HFF-Myc (cell line): ENCODE data around the gene HNRNPF.
"Not testable (repeated sequence)": the region's sequence is repeated elsewhere in the genome, so short reads cannot be mapped to it uniquely, and the experiment has no call there.

Source experiments
- DNase-seq: peaks from one replicate; pipeline ENCODE4 v3.0.0-alpha.2; 2011; ENCODE audit warnings: low read depth; ENCODE audit errors: extremely low read depth
- H3K4me3 ChIP-seq: replicated peaks from 2 replicates; pipeline ENCODE4 v1.5.1; 2011; ENCODE audit warnings: low read depth, mild to moderate bottlenecking, control low read depth, low read length
- TF ChIP-seq, protein P1 (sequence below): IDR thresholded peaks from 2 replicates; pipeline ENCODE4 v1.5.1; 2012; ENCODE audit warnings: mild to moderate bottlenecking, low read depth, low read length, control low read depth; ENCODE audit errors: missing control alignments

Gene HNRNPF

DNA sequence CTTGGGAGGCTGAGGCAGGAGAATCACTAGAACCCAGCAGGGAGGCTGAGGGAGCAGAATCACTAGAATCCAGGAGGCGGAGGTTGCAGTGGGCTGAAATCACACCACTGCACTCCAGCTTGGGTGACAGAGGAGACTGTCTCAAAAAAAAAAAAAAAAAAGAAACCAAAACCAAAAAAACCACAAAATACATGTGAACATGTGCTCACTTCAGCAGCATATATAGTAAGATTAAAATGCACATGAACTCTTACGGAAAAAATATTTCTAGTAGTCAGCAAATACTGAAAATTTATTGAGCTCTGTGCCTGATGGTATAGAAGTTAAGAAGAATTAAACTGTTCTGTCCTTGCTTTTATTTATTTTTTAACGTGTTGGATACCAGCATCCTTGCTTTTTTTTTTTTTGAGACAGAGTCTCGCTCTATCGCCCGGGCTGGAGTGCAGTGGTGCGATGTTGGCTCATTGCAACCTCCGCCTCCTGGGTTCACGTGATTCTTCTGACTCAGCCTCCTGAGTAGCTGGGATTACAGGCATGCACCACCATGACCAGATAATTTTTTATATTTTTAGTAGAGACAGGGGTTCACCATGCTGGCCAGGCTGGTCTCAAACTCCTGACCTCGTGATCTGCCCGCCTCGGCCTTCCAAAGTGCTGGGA lies 18.3 kb upstream of the HNRNPF start:
- H3K4me3 ChIP-seq: no peak overlapping the region
- DNase-seq: no peak

DNA sequence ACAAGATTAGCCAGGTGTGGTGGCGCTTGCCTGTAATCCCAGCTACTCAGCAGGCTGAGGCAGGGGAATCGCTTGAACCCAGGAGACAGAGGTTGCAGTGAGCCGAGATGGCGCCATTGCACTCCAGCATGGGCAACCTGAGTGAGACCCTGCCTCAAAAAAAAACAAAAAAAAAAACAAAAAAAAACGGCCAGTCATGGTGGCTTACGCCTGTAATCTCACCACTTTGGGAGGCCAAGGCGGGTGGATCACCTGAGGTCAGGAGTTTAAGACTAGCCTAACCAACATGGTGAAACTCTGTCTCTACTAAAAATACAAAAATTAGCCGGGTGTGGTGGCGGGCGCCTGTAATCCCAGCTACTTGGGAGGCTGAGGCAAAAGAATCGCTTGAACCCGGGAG lies 17.5 kb upstream of the HNRNPF start:
- not testable (repeated sequence) for DNase-seq, H3K4me3 ChIP-seq

More for the DNA sequence above, 18.3 kb upstream of the HNRNPF start:
- TF ChIP-seq, protein P1, sequence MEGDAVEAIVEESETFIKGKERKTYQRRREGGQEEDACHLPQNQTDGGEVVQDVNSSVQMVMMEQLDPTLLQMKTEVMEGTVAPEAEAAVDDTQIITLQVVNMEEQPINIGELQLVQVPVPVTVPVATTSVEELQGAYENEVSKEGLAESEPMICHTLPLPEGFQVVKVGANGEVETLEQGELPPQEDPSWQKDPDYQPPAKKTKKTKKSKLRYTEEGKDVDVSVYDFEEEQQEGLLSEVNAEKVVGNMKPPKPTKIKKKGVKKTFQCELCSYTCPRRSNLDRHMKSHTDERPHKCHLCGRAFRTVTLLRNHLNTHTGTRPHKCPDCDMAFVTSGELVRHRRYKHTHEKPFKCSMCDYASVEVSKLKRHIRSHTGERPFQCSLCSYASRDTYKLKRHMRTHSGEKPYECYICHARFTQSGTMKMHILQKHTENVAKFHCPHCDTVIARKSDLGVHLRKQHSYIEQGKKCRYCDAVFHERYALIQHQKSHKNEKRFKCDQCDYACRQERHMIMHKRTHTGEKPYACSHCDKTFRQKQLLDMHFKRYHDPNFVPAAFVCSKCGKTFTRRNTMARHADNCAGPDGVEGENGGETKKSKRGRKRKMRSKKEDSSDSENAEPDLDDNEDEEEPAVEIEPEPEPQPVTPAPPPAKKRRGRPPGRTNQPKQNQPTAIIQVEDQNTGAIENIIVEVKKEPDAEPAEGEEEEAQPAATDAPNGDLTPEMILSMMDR: no peak

DNA sequence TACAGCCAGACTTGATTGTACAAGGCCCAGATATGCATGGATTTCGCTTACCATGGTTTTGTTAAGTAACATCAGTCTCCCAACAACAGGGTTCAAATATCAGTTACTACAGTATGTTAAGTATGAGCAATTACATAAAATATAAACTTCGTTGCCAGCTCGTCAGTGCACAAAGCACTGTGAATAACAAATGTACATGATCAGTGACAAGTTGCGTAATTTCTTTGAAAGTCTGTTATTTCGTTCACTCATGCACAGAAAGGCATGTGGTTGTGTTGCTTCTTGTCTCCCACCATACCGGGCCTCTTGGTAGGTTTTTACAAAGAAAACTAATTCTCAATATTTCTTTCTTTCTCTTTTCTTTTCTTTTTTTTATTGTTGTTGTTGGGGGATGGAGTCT lies 15.4 kb upstream of the HNRNPF start:
- DNase-seq: no peak
- H3K4me3 ChIP-seq: no peak overlapping the region
- TF ChIP-seq, protein P1: no peak

DNA sequence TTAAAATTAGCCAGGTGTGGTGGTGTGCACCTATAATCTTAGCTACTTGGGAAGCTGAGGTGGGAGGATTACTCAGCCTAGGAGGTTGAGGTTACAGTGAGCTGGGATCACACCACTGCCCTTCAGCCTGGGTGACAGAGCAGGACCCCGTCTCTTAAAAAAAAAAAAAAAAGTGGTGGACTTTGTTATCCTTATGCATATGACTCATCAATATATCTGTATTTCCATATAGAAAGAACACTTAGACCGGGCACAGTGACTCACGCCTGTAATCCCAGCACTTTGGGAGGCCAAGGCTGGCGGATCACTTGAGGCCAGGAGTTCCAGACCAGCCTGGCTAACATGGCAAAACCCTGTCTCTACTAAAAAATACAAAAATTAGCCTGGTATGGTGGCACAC lies 13.0 kb upstream of the HNRNPF start:
- not testable (repeated sequence) for H3K4me3 ChIP-seq, DNase-seq

DNA sequence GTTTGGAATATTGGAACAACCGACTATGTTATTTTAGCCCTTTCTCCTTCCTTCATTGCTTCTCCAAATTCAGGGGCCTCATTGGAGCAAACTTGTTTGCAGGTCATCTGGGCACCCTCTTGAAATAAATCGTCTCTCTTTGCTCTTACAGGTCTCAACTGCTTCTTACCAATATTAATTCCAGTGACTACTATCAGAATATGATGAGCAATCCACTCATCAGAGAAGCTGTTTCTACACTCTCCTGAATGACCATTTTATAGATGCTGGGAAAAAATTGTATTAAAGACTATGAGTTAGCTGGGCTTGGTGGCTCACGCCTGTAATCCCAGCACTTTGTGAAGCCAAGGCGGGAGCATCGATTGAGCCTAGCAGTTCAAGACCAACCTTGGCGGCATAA lies 12.5 kb upstream of the HNRNPF start:
- no peak overlapping the region for H3K4me3 ChIP-seq
- TF ChIP-seq, protein P1: no peak
- DNase-seq: no peak

DNA sequence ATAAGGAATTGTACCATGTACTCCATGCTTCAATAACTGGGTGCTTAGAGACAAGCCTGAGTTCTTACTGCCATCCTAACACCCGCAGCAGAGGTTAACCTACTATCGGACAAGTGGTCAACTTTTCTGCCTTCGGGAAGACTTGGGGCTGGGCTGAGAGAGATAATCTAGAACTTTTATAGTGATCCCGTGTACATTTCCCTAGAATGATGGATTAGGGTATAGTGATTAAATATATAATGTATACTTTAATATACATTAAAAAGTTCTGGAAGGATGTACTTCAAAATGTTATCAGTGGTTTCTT lies 12.2 kb upstream of the HNRNPF start:
- DNase-seq: no peak
- peak overlapping the region; percentile 45 for H3K4me3 ChIP-seq
- TF ChIP-seq, protein P1: no peak

DNA sequence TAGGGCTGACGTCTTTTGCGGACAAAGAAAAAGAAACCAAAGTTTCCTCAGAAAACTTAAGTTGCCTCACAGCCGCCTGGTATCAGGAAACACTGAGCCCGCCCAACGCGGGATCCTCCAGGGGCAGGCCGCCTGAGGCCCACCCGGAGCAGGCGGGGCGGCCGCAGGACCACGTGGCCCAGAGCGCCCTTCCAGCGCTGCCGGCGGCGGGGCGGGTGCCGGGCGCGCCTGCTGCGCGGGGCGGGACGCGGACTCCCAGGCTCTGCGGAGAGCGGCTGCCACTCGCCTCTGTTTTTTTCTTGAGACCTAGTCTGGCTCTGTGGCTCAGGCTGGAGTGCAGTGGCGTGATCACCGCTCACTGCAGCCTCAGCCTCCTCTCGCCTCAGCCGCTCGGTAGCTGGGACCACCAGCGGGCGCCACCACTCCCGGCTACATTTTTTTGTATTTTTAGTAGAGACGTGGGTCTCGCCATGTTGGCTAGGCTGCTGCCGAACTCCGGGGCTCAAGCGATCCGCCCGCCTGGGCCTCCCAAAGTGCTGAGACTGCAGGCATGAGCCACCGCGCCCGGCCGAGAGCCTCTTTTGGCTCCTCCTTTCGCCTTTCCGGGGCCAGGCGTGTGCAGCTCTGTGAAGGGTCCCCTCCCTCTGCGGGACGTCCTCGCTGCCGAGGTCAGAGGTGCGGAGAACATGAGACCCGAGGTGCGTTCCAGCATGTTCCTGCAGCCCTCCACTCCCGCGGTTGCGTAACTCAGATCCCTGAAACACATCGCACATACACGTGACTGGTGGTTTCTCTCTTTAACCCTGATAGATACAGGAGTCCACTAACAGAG lies 11.6 kb upstream of the HNRNPF start:
- DNase-seq: peak; percentile 52
- TF ChIP-seq, protein P1: peak; percentile 9
- peak overlapping the region; percentile 45 for H3K4me3 ChIP-seq

DNA sequence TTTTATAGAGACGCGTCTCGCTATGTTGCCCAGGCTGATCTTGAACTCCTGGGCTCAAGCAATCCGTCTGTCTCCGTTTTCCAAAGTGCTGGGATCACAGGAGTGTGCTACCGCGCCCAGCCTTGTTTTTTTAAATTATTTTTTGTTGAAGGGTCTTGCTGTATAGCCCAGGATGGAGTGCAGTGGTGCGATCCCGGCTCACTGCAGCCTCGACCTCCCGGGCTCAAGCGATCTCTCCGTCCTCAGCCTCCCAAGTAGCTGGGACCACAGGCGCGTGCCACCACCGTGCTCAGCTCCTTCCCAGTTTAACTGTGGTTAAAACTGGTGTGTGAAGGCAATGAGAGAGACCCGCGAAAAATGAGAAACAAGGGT lies 11.0 kb upstream of the HNRNPF start:
- peak overlapping the region; percentile 45; the same call in 1 of the 2 replicates for H3K4me3 ChIP-seq
- no peak for DNase-seq
- TF ChIP-seq, protein P1: no peak
